ENCODE data around the gene CSNK2A1.

GRCh38 chr20:540391-541201 is 3.0 kb downstream of the CSNK2A1 start:
- no peak for TF ChIP-seq EZH2 (IDR thresholded peaks at IDR 0.05; ENCODE audit: borderline replicate concordance, low read length)
- TF ChIP-seq, protein P1, sequence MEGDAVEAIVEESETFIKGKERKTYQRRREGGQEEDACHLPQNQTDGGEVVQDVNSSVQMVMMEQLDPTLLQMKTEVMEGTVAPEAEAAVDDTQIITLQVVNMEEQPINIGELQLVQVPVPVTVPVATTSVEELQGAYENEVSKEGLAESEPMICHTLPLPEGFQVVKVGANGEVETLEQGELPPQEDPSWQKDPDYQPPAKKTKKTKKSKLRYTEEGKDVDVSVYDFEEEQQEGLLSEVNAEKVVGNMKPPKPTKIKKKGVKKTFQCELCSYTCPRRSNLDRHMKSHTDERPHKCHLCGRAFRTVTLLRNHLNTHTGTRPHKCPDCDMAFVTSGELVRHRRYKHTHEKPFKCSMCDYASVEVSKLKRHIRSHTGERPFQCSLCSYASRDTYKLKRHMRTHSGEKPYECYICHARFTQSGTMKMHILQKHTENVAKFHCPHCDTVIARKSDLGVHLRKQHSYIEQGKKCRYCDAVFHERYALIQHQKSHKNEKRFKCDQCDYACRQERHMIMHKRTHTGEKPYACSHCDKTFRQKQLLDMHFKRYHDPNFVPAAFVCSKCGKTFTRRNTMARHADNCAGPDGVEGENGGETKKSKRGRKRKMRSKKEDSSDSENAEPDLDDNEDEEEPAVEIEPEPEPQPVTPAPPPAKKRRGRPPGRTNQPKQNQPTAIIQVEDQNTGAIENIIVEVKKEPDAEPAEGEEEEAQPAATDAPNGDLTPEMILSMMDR (conservative IDR thresholded peaks at IDR 0.05 in 1 of 2, IDR thresholded peaks at IDR 0.05 in 1 of 2; ENCODE audit: extremely low read depth in 1 of 2, insufficient read depth in 1 of 2, low read depth in 1 of 2, low read length in 2 of 2), result peak in 1 of 2 donors; percentile 15

All from mammary epithelial cell (primary cell).